Right cardiac atrium (tissue), 5 donors: ENCODE data around the gene ZNF790. TPM values are rescaled to one million over a fixed set of nuclear protein-coding genes. Genes with fewer than 3 reads are reported as not detected.

Experiments used
- ATAC-seq, 2 donors: fragments of 200-7000 bp; cut with Tn5 transposase; one replicate each; pipeline versions ENCODE4 v1.8.0 to v1.9.1; 2020; ENCODE audit warnings: moderate library complexity in 2 of 2, mild to moderate bottlenecking in 1 of 2
- DNase-seq, 3 donors: peaks; one replicate each; pipeline ENCODE4 v3.0.0-alpha.2; 2020
- H3K27ac ChIP-seq: one replicate; pipeline ENCODE4 v1.5.1; 2013; ENCODE audit warnings: mild to moderate bottlenecking, low read length, control low read depth, moderate library complexity
- H3K27me3 ChIP-seq: one replicate; pipeline ENCODE4 v1.6.1; 2013; ENCODE audit not compliant: control insufficient read depth, insufficient read depth
- H3K4me1 ChIP-seq: one replicate; pipeline ENCODE4 v1.6.1; 2013; ENCODE audit warnings: low read length; ENCODE audit not compliant: control insufficient read depth, insufficient read depth
- H3K4me3 ChIP-seq: one replicate; pipeline ENCODE4 v1.5.1; 2013; ENCODE audit warnings: low read length, control low read depth
- H3K9me3 ChIP-seq: one replicate; pipeline ENCODE4 v1.6.1; 2013; ENCODE audit warnings: low read length; ENCODE audit not compliant: control insufficient read depth
- WGBS: extraction: QIAGEN DNeasy Blood & Tissue Kit; methylation state at CpG from one replicate; pipeline ENCODE4 v1.1.7; 2013; 5-methylcytosine and 5-hydroxymethylcytosine counted together
- intact Hi-C, 4 donors: fragments of 100-400 bp; cut with DNase I; formaldehyde crosslinking; loops; one replicate each; pipeline versions ENCODE4 v1.11.0 to v1.14.0; 2022 to 2023
- long read RNA-seq, 4 donors: library from polyadenylated mRNA; unstranded; transcript quantifications; one replicate each; pipeline ENCODE4 v2.0.0, GENCODE V29; 2020 to 2021
- polyA plus RNA-seq: library from polyadenylated mRNA; stranded (reverse); fragments of 200-250 nt; gene quantifications from one replicate; pipeline ENCODE4 v1.2.3, GENCODE V29; 2013
- total RNA-seq, 4 donors: library from RNA; stranded (reverse); fragmentation: NEBNext Ultra II Directional; extraction: Animal tissue kit (Norgen Biotek cat#: 25700); gene quantifications; one replicate each; pipeline ENCODE4 v1.2.1, GENCODE V29; 2021
- donor health status: healthy with polysubstance abuse.
- donor health status: DM: no; HTN: yes; CAD: no.
- donor health status: DM: no; HTN: no; CAD: no.
- donor health status: DM: no; HTN: yes; CAD: no; lungs with severe emphysema.
- donor health status: DM: yes; HTN: yes; CAD: no.

Gene ZNF790
- total RNA-seq = 10 to 100 TPM in 3 of 4 donors, 1 to 10 TPM in 1; 9.6 to 12.5 (median 11.0) TPM
- 4.3 TPM for polyA plus RNA-seq
- long read RNA-seq, donor 1, transcript ZNF790-201 (5 exons, 3,037 nt) = major isoform, 7 of 18 reads
- long read RNA-seq, donor 1, partial matches to known transcripts = 1 of 18 reads
- long read RNA-seq, donor 1, other reads (novel, unspliced or antisense) = 4 of 18 reads
- long read RNA-seq, donor 2, transcript ZNF790-201 (5 exons, 3,037 nt) = major isoform, 5 of 7 reads
- long read RNA-seq, donor 2, partial matches to known transcripts = 0 of 7 reads
- long read RNA-seq, donor 2, other reads (novel, unspliced or antisense) = 0 of 7 reads
- long read RNA-seq, donor 3, transcript ZNF790-201 (5 exons, 3,037 nt) = major isoform, 14 of 25 reads
- long read RNA-seq, donor 3, partial matches to known transcripts = 2 of 25 reads
- long read RNA-seq, donor 3, other reads (novel, unspliced or antisense) = 4 of 25 reads
- long read RNA-seq, donor 4, partial matches to known transcripts = 0 of 2 reads
- long read RNA-seq, donor 4, other reads (novel, unspliced or antisense) = 0 of 2 reads

DNA sequence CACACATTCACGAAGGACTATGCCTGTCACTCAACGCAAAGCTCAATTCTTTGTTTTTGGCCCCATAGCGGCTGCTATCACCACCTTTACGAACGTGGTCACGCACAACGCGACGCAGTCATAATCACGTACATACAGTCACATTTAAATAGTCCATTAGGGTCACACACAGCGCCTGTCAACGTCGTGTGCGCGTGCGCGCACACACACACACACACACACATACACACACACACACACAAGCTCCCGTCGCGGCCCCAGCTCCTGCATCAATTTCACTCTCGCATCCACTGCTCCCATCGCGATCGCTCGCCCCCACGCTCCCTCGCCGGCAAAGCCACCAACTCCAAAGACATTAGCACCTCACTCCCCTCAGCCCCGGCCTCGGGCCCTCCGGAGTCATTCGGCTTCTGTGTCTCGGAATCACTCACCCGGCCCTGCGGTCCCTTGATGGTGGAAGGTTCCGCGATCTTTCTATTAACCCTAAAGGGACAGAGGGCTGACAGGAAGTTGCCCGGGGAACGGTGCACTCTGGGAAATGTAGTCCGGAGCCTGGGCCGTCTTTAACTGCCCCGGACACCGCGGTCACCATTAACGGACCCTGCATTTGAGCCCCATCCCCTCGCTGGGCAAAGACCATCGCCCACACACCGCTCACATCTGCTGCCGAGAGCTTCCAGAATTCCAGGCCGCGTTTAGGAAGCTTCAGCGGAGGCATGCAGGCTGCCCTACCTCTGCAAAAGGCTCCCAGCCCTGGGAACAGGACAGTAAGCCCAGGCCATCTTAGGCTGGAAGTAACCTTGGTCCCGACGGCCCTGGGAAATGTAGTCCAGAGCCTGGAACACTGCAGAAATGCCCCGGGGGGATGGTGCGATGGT, at the start of gene ZNF790:
Gene ZNF790 (minus strand): TSS at position 482 of the 878 bp plus-strand sequence. CDS start 12,768 bp downstream, outside the sequence.
- no peaks in the 10 kb centered on the region for H3K27me3 ChIP-seq
- no peaks in the 10 kb centered on the region for H3K9me3 ChIP-seq
- peak within 1 kb of the TSS; percentile 97 for H3K27ac ChIP-seq
- peak; percentile 91 to 95 (median 93) for DNase-seq
- intact Hi-C loops = no loop called here
- ATAC-seq = peak; percentile 99
- H3K4me1 ChIP-seq = no peaks in the 10 kb centered on the region
- peak within 1 kb of the TSS; percentile 70 for H3K4me3 ChIP-seq
- under 1% methylated on average over 56 of the region's 56 CpGs for whole genome bisulfite sequencing

DNA sequence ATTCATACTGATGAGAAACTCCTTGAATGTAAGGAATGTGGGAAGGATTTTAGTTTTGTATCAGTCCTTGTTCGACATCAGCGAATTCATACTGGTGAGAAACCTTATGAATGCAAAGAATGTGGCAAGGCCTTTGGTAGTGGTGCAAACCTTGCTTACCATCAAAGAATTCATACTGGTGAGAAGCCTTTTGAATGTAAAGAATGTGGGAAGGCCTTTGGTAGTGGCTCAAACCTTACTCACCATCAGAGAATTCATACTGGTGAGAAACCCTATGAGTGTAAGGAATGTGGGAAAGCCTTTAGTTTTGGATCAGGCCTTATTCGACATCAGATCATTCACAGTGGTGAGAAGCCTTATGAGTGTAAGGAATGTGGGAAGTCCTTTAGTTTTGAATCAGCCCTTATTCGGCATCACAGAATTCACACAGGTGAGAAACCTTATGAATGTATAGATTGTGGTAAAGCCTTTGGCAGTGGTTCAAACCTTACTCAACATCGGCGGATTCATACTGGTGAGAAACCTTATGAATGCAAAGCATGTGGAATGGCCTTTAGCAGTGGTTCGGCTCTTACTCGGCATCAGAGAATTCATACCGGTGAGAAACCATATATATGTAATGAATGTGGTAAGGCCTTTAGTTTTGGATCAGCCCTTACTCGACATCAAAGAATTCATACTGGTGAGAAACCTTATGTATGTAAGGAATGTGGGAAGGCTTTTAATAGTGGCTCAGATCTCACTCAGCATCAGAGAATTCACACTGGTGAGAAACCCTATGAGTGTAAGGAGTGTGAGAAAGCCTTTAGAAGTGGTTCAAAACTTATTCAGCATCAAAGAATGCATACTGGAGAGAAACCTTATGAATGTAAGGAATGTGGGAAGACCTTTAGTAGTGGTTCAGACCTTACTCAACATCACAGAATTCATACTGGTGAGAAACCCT, 39.1 kb upstream of the ZNF790 start:
- 99% methylated on average over 10 of the region's 10 CpGs for WGBS
- Histone ChIP-seq H3K27me3 (no peaks in the 10 kb centered on the region), H3K9me3 (peaks cover 22% of the 10 kb centered on the region), H3K4me1 (no peaks in the 10 kb centered on the region), H3K27ac (no peak overlapping the region), H3K4me3 (peak overlapping the region; percentile 35)
- intact Hi-C loops = no loop called here
- ATAC-seq (no peak), DNase-seq (no peak)

DNA sequence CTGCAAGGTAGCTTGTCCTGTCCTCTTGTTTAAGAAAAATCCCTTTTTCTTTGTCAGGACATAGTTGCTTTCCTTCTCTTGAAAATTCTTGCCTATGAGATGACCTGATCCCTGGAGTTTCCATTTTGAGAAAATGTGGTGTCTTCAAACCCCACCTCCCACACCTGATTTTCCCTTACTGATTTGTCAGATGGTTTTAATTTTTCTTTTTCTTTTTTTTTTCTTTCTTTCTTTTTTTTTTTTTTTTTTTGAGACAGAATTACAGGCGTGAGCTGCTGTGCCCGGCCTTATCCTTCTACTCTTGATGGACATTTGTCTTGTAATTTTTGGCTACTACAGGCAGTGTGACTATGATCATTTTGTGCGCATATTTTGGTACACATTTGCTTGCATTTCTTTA, 13.7 kb upstream of the ZNF790 start:
- Histone ChIP-seq H3K9me3 (peaks cover 2% of the 10 kb centered on the region), H3K4me1 (peaks cover 5% of the 10 kb centered on the region), H3K27ac (no peak overlapping the region), H3K4me3 (no peak overlapping the region), H3K27me3 (no peaks in the 10 kb centered on the region)
- 99% methylated on average over 3 of the region's 3 CpGs for WGBS
- ATAC-seq (no peak), DNase-seq (no peak)
- intact Hi-C loops = no loop called here

DNA sequence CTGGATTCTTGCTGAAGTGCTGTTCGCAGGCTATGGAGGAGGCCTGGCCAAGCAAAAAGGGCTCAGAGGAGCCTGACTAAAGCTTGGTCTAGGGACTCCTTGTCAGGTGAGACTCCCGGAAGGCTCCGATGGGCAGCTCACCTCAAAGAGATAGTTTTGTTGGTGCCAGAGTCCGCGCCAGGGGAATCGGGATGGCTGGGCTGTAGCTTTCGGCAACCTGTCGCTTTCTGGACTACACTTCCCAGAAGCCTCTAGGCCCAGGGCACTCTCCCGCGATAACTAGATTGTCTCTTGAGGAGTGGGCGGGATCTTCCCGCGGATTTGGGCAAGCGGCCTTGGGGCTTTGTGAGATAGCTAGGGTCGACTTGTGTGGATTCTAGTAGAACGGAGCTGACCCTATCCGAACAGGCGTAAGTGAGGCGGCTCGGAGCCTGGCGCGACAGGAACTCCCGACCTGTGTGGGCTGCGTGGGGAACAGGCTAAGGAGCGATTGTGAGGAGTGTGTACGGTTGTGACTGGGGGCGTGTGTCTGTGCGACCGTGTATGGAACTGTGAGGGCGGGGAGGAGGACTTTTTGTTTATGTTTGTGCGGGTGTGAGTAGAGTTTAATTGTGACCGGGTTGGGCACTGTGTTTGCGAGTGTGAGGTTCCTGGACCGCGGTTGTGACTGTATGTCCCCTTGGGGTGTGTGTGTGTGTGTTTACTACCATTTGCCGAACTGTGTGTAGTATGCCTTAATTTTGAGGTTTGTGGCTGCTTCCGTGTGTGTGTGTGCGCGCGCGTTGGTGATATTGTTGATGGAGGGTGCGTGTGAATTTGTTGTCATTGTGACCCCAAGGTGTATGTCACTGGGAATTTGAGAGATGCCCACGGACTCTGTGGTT, 12.6 kb upstream of the ZNF790 start, which contains the start of gene ZNF345:
Gene ZNF345 (plus strand): TSS at position 318 of the 884 bp plus-strand sequence. CDS start 25,955 bp downstream, outside the sequence.
- intact Hi-C loops = no loop called here
- peaks cover 5% of the 10 kb centered on the region for H3K4me1 ChIP-seq
- peak within 1 kb of the TSS; percentile 90 for H3K4me3 ChIP-seq
- H3K9me3 ChIP-seq = no peaks in the 10 kb centered on the region
- under 1% methylated on average over 43 of the region's 43 CpGs for WGBS
- ATAC-seq (peak; percentile 98), DNase-seq (peak; percentile 92 to 96 (median 95))
- peak within 1 kb of the TSS; percentile 92 for H3K27ac ChIP-seq
- no peaks in the 10 kb centered on the region for H3K27me3 ChIP-seq

DNA sequence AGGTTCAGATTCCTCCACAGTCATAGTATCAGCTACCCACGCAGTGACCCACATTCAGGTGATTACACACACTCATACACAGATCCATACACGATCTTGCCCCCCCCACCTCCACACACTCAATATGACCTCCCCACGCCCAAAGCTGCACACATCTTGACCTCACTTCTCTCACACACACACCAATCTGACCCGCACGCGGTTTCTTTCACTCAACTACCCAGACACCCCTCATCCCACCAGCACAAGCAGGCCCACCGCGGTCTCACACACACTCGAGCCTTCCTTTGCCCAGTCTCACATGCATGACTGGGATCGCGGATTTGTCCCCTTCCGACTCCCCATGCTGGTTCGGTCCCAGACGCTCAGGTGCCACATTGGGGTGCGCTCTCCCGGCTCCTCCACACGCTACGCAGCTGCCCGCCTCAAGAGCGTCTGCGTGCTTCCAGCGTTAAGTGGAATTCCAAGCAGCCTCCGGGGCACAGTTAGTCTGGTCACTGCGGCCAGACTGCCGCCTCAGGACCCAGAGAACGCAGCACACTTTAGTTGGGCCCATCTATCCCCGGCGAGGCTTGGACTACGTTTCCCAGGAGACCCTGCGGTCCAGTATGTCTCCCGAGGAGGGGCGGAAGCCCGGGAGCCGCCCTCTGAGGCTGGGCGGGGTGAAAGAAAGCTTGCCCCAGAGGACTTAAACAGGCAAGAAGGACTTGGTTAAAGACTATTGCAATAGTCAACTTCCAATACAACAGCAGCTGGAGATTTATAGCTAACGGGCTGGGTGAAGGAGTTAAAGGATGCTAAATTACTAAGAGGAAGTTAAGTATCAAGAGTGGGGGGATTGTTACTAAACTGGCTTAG, 11.7 kb upstream of the ZNF790 start:
- Histone ChIP-seq H3K9me3 (no peaks in the 10 kb centered on the region), H3K27ac (peak overlapping the region; percentile 92), H3K4me3 (peak overlapping the region; percentile 90), H3K4me1 (peaks cover 5% of the 10 kb centered on the region), H3K27me3 (no peaks in the 10 kb centered on the region)
- ATAC-seq = peak; percentile 98 to 99
- peak; percentile 94 to 96 (median 96) for DNase-seq
- intact Hi-C loops = no loop called here
- WGBS = under 1% methylated on average over 36 of the region's 36 CpGs

DNA sequence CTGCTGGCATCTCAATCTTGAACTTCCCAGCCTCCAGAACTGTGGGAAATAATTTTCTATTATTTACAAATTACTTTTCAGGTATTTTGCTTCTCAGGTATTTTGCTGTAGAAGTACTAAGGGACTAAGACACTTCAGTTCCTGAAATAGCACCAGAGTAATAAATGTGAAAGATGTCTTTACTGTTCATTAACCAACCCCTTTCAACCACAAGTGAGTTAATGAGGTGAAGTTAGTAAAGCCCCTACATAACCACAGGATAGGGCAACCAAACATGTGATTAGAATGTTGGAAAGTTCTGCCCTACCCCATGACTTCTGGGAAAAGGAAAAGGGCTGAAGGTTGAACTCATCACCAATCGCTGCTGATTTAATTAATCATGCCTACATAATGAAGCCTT, 9.8 kb upstream of the ZNF790 start:
- no peak overlapping the region for H3K27ac ChIP-seq
- intact Hi-C loops = no loop called here
- no peak for DNase-seq
- H3K4me3 ChIP-seq = no peak overlapping the region
- no peaks in the 10 kb centered on the region for H3K9me3 ChIP-seq
- ATAC-seq = no peak
- peaks cover 5% of the 10 kb centered on the region for H3K4me1 ChIP-seq
- WGBS = 89% methylated on average over 1 of the region's 1 CpG
- no peaks in the 10 kb centered on the region for H3K27me3 ChIP-seq

DNA sequence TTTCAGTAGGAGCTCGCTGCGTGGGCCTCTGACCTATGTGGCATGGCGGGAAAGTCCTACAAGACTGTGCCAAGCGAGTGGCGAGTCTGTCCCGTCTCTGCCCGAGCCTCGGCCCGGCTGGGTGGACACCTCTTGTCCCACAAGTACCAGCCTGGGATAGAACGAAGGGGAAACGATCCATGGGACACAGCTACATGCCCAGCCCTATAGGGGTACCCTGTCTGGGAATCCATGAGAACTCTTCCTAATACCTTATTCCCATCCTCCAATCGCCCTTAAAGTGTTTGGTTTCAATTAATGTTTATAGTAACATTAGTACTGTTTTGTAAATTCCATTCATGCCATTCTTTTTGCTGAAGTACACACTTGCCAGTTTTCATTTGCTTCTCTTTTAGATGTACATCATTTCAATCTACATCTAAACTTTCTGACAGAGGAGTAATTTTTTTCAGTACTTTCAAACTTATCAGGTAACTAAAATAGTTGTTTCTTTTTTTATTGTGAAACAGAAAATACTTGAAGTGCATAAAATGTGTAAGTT, 667 bp upstream of the ZNF790 start:
- DNase-seq (no peak), ATAC-seq (no peak)
- no peaks in the 10 kb centered on the region for H3K4me1 ChIP-seq
- intact Hi-C loops = no loop called here
- H3K27me3 ChIP-seq = no peaks in the 10 kb centered on the region
- H3K27ac ChIP-seq = peak overlapping the region; percentile 97
- 10% methylated on average over 12 of the region's 12 CpGs for WGBS
- H3K9me3 ChIP-seq = no peaks in the 10 kb centered on the region
- peak overlapping the region; percentile 70 for H3K4me3 ChIP-seq

DNA sequence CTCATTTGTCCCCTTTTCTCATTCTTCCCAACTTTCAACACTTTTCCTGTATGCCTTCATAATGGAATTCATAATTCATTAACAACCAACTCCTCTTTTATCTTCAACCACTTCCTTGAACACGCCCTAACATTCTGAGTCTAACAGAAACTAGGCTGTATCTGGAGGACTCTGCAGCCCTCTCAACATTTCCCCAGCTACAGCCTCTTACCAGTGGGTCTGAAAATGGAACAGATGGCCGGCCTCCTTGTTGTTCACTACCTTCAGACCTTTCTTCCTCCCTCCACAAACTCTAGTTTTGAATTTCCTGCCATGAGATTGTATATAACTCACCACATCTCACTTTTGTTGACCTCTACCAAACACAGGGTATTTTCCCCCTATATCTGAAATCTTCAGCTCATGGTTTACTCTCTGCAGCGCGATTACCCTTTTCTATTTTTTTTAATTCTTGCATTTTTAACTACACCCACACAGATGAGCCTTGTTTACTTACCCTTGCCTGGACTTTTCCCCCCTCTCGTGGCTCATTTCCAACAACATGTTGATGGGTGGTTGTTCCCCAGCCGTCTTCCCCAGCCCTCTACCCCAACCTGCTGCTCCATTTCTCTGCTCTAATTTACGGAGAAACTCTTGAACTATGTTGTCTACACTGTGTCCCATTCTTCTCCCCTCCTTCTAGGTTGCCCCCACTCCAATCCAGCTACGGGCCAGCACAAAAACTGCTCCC, 846 bp downstream of the ZNF790 start:
- intact Hi-C loops = no loop called here
- WGBS = 21% methylated on average over 8 of the region's 8 CpGs
- no peaks in the 10 kb centered on the region for H3K27me3 ChIP-seq
- no peaks in the 10 kb centered on the region for H3K4me1 ChIP-seq
- no peak for ATAC-seq
- peak overlapping the region; percentile 97 for H3K27ac ChIP-seq
- no peak for DNase-seq
- peaks cover 2% of the 10 kb centered on the region for H3K9me3 ChIP-seq
- peak overlapping the region; percentile 70 for H3K4me3 ChIP-seq
